Hippocampal formation (tissue), 2 donors: ENCODE data around the gene ABI3.
A peak's percentile ranks its signal among the peaks of the same experiment; 100 is the strongest.
"Not testable (repeated sequence)": the region's sequence is repeated elsewhere in the genome, so short reads cannot be mapped to it uniquely, and the experiment has no call there.

Experiments used
- DNase-seq, 2 donors: peaks; one replicate each; lab custom pipeline; 2025; lab: John Stamatoyannopoulos, UW

ABI3 gene

GRCh38 chr17:49210158-49211029 lies at the start of gene ABI3, which contains the start of gene GNGT2:
Gene ABI3 (plus strand): TSS chr17:49210707. CDS start chr17:49210725, 18 bp downstream.
Gene GNGT2 (minus strand): TSS chr17:49210574. CDS start chr17:49207422, 3,152 bp downstream.
- DNase-seq = peak in 1 of 2 donors; percentile 36

- no peak for DNase-seq
Measured at GRCh38 chr17:49162866-49163265, 47.6 kb upstream of the ABI3 start.

GRCh38 chr17:49165143-49165542 lies 45.4 kb upstream of the ABI3 start:
- no peak for DNase-seq

GRCh38 chr17:49168706-49169105 lies 41.8 kb upstream of the ABI3 start:
- no peak for DNase-seq

GRCh38 chr17:49170216-49170615 lies 40.3 kb upstream of the ABI3 start:
- DNase-seq = no peak

- DNase-seq = not testable (repeated sequence)
Measured at GRCh38 chr17:49170711-49171110, 39.8 kb upstream of the ABI3 start.

- DNase-seq = not testable (repeated sequence)
Measured at GRCh38 chr17:49175978-49176377, 34.5 kb upstream of the ABI3 start.

- DNase-seq = peak; percentile 7 to 14
Measured at GRCh38 chr17:49180303-49180702, 30.2 kb upstream of the ABI3 start.

- DNase-seq = no peak
Measured at GRCh38 chr17:49180998-49181635, 29.4 kb upstream of the ABI3 start.

GRCh38 chr17:49183341-49183740 lies 27.2 kb upstream of the ABI3 start:
- no peak for DNase-seq

- DNase-seq = no peak
Measured at GRCh38 chr17:49183801-49184200, 26.7 kb upstream of the ABI3 start.

GRCh38 chr17:49184522-49184921 lies 26.0 kb upstream of the ABI3 start:
- not testable (repeated sequence) for DNase-seq

GRCh38 chr17:49185381-49185780 lies 25.1 kb upstream of the ABI3 start:
- not testable (repeated sequence) for DNase-seq

- DNase-seq = no peak
Measured at GRCh38 chr17:49187301-49187700, 23.2 kb upstream of the ABI3 start.

- no peak for DNase-seq
Measured at GRCh38 chr17:49190932-49191331, 19.6 kb upstream of the ABI3 start.

- no peak for DNase-seq
Measured at GRCh38 chr17:49191409-49191916, 19.0 kb upstream of the ABI3 start.

- DNase-seq = peak; percentile 84 to 93
Measured at GRCh38 chr17:49191917-49192741, 18.4 kb upstream of the ABI3 start.

GRCh38 chr17:49193513-49194296 lies 16.8 kb upstream of the ABI3 start:
- peak; percentile 42 to 43 for DNase-seq

GRCh38 chr17:49194297-49194607 lies 16.3 kb upstream of the ABI3 start:
- no peak for DNase-seq

- no peak for DNase-seq
Measured at GRCh38 chr17:49195751-49196150, 14.8 kb upstream of the ABI3 start.

GRCh38 chr17:49196520-49196919 lies 14.0 kb upstream of the ABI3 start:
- DNase-seq = no peak
